ENCODE data around the gene RBM8A. TPM values are rescaled to one million over a fixed set of nuclear protein-coding genes. Genes with fewer than 3 reads are reported as not detected.
"Not testable (repeated sequence)": the region's sequence is repeated elsewhere in the genome, so short reads cannot be mapped to it uniquely, and the experiment has no call there.

The RBM8A gene
- total RNA-seq, 1 donor from 2014 or later = 99.8 TPM

- no peak for DNase-seq (ENCODE audit: low spot score)
These were observed 29.6 kb upstream of the RBM8A start for GRCh38 chr1:145956781-145957442.

DNA sequence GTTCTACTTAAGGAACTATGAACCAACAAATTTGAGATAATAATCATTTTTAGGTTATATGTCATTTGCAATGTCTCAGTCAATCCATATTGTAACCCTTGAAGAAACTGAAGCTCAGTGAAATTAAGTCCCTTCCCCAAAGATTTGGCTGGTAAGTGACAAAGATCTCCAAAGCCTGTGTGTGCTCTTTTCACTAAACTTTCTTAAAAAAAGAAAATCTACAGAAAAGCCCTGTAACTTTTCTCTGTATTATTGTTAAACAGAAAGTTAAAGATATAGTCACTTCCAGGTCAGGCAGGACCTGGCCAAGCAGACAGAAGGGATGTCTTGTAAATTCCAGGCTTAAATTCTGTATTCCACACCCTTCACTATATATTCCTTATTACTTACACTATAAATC is 29.1 kb upstream of the RBM8A start:
- no peak for DNase-seq (ENCODE audit: low spot score)

DNA sequence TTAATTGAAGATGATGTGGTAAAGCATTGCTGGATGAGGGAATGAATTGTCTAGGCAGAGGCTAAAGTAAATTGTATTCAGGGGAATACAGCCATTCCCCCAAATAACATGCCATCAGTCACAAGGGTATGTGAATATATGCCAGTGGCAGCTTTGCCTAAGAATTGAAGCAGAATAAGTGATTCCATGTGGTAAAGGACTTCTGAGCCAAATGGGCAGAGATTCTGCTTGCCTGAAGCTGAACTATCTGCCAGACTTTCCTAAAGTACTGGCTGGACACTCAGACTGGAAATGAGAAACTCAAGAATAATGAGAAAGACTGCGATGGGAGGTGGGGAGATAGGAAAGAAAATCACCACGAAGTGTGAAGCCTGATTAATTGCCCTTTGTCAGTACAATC is 28.2 kb upstream of the RBM8A start:
- no peak for DNase-seq (ENCODE audit: low spot score)

DNA sequence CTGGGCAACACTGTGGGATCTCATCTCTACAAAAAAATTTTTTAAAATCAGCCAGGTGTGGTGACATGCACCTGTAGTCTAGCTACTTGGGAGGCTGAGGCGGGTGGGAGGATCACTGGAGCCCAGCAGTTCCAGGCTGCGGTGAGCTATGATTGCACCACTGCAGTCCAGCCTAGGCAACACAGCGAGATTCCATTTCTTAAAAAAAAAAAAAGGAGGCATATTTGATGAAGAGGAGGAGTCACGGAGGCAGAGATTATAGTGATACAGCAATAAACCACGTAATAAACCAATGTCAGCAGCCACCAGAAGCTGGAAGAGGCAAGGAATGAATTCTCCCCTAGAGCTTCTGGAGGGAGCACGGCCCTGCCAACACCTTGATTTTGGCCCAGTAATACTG is 26.6 kb upstream of the RBM8A start:
- DNase-seq (ENCODE audit: low spot score) = no peak

DNA sequence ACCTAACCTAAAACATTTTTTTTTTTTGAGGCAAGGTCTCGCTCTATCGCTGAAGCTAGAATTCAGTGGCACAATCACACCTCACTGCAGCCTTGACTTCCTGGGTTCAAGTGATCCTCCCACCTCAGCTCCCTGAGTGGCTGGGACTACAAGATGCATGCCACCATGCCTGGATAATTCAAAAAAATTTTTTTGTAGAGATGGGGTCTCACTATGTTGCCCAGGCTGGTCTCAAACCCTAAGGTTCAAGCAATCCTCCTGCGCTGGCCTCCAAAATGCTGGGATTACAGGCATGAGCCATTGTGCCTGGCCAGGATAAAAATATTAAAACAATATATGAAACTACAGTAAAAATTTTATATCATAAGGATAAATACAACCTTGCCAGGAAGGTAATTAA is 25.6 kb upstream of the RBM8A start:
- DNase-seq (ENCODE audit: low spot score) = no peak

GRCh38 chr1:145951526-145951925 is 24.2 kb upstream of the RBM8A start:
- DNase-seq (ENCODE audit: low spot score) = no peak

DNA sequence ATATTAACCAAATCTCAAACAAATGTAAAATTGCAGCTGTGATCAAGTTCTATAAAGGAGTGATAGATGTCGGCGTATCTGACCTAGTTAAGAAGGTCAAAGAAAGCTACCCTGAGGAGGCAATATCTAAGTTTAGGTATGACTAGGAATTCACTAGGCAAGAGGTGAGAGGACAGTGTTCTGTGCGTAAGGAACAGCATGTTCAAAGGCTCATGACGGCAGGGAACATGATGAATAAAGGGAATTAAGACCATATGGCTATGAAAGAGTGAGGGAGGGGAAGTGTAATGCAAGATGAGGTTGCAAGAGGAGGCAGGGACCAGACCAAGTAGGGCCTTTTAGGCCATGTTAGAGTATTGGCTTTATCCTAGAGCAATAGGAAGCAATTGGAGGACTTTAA is 21.9 kb upstream of the RBM8A start:
- DNase-seq (ENCODE audit: low spot score) = no peak

DNA sequence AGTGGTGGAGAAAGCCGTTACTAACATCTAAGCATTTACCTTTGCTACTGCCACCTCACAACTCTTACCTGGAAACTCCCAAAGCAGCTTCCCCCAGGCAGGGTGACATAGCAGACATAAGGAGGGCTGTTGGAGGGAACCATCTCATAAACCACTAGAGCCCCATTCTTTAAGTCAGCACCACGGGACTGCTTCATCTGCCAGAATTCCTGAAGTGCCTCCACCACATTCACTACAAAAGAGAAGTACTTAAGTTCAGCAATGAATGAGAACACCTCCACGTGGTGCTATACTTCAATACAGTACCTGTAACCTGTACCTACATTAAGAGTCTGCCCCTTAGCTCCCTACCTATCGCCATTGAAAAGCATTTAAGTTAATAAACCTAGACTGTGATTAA is 20.3 kb upstream of the RBM8A start:
- DNase-seq (ENCODE audit: low spot score) = no peak

GRCh38 chr1:145946477-145946986 is 19.2 kb upstream of the RBM8A start:
- no peak for DNase-seq (ENCODE audit: low spot score)

DNA sequence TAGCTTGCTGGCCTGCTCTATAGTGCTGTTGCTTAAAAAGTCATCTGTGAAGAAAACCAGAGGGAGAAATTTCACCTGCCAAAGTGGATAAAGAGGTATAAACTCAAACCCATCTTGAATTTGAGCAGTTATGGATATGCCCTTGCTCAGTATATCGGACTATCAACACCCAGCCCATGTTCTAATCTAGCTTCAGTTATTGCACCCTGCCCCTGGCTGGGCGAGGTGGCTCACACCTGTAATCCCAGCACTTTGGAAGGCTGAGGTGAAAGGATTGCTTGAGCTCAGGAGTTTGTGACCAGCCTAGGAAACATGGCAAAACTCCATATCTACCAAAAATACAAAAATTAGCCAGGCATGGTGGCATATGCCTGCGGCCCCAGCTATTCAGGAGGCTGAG is 17.2 kb upstream of the RBM8A start:
- no peak for DNase-seq (ENCODE audit: low spot score)

- DNase-seq (ENCODE audit: low spot score) = no peak
These were observed 15.6 kb upstream of the RBM8A start for GRCh38 chr1:145942871-145943270.

GRCh38 chr1:145942405-145942804 is 15.1 kb upstream of the RBM8A start:
- no peak for DNase-seq (ENCODE audit: low spot score)

DNA sequence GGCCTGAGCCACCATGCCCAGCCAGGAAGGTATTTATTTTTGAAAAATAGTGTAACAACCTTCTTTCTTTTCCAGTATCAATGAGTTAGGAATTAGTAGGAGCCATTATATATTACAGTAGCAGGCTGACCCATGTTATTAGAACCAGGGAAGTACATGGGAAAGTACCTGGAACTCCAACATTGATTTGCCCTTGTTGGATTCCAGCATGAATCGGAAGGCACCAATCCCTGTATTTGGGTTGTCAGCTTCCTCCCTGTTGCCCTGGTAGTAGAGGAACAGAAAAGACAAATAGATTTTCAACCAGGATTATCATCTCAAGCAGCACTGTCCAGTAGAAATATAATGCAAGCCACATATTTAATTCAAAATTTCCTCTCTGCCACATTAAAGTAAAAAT is 10.2 kb upstream of the RBM8A start:
- DNase-seq (ENCODE audit: low spot score) = no peak

GRCh38 chr1:145936247-145936646 is 9.0 kb upstream of the RBM8A start:
- no peak for DNase-seq (ENCODE audit: low spot score)

- no peak for DNase-seq (ENCODE audit: low spot score)
These were observed 8.4 kb upstream of the RBM8A start for GRCh38 chr1:145935708-145936107.

- DNase-seq (ENCODE audit: low spot score) = not testable (repeated sequence)
These were observed 5.3 kb upstream of the RBM8A start for GRCh38 chr1:145932522-145933009.

DNA sequence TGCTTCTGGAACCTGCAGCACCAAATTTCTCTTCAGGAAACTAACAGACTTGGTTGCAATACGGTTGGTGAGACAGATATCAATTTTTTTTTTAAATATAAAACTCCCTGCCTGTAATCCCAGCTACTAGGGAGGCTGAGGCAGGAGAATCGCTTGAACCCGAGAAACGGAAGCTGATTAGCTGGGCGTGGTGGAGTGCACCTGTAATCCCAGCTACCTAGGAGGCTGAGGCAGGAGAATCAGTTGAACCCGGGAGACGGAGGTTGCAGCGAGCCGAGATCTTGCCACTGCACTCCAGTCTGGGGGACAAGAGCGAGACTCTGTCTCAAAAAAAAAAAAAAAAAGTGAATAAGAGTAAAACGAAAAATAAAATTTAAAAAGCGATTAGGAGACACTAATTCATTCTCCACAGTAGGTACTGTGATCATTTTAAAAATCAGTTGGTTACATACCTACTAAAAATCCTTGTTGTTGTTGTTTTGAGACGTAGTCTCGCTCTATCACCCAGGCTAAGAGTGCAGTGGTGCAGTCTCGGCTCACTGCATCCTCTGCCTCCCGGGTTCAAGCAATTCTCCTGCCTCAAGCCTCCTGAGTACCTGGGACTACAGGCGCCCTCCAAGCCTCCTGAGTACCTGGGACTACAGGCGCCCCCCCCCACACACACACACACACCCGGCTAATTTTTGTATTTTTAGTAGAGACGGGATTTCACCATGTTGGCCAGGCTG is 796 bp upstream of the RBM8A start:
- DNase-seq (ENCODE audit: low spot score) = no peak

DNA sequence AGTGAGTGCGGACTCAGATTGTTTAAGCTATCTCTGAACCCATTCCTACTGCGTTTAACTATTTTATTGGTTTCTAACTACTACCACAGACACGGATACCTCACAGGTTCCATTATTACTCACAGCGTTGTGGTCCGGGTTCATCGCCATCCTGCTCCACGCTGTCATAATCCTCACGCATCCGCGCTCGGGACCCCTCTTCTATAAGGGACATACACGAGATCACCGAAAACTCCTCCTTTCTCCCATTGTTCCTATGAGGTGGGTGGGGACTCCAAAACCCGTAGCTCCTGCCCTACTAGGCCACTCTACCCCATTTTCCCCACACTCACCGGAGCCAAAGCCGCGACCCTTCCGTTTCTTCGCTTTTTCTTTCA is 610 bp downstream of the RBM8A start:
- DNase-seq (ENCODE audit: low spot score) = no peak

DNA sequence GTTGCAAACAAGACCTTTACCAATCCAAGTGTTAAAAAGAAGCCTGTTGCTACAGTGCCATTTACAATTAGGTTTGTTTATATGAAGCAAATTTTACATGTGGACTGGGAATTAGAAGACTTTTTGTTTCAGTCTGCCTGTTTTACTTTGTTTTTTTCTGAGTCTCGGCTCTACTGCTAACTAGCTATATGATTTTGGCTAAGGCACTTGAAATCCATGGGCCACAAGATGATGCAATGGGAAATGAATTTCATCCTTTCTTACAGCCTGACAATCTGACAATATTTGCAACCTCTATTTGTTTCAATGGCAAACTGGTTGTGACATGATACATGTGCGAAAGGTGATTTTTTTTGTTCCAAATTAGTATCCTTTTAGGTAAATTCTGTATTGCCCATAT is 5.0 kb downstream of the RBM8A start:
- no peak for DNase-seq (ENCODE audit: low spot score)

- not testable (repeated sequence) for DNase-seq (ENCODE audit: low spot score)
These were observed 7.0 kb downstream of the RBM8A start for GRCh38 chr1:145920297-145920696.

- peak; percentile 60 for DNase-seq (ENCODE audit: low spot score)
These were observed 8.0 kb downstream of the RBM8A start for GRCh38 chr1:145918992-145919939.

Data from mucosa of gallbladder (tissue), 1 donor.